PC-9 (cell line): ENCODE measurements around the gene SMG9.

Experiments used
- CTCF ChIP-seq: fragments of 200-600 bp; sonication (generic); conservative IDR thresholded peaks from 2 replicates; pipeline ENCODE4 v1.6.1; 2017; ENCODE audit warnings: mixed run types, antibody characterized with exemption, mild to moderate bottlenecking, moderate library complexity
- EZH2 ChIP-seq: fragments of 200-600 bp; sonication (generic); IDR thresholded peaks from 2 replicates; pipeline ENCODE4 v1.8.0; 2017; ENCODE audit warnings: antibody characterized with exemption, low read depth

- no peak for TF ChIP-seq EZH2
- TF ChIP-seq CTCF, result no peak
Observed at GRCh38 chr19:43729919-43730318, 24.8 kb downstream of the SMG9 start.
